ENCODE measurements around the gene LRRC74B.
"Not testable (repeated sequence)": the region's sequence is repeated elsewhere in the genome, so short reads cannot be mapped to it uniquely, and the experiment has no call there.

Gene LRRC74B

GRCh38 chr22:21077884-21078508 lies 32.2 kb downstream of the LRRC74B start:
- no peak for DNase-seq

GRCh38 chr22:21078916-21079315 lies 33.2 kb downstream of the LRRC74B start:
- DNase-seq, result no peak

- no peak for DNase-seq
Observed at GRCh38 chr22:21079493-21079892, 33.7 kb downstream of the LRRC74B start.

DNA sequence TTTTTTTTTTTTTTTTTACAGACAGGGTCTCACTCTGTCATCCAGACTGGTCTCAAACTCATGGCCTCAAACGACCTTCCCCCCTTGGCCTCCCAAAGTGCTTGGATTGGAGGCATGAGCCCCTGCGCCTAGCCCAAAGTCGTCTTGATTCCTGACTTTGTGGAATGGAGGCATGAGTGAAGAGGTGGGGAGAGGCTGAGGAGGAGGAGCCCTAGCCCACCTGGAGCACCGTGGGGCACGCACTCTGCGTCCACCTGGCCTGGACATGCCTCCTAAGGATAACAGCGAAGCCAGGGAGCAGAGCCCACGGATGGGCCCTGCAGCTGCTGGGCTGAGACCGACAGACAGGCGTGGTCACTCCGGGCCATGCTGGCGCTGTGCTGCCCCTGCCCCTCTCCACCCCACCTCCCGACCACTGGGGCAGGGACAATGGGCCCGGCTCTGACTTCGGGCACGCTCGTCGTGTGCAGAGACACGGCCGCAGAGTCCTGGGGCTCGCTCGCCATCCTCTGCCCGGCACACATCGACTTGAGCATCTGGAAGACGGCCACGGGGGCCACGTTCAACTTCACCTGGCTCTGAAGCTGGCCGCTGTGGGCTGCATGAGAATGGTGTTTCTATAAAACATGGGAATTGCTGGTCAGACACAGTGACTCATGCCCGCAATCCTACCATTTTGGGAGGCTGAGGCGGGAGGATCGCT lies 34.8 kb downstream of the LRRC74B start:
- no peak for DNase-seq

DNA sequence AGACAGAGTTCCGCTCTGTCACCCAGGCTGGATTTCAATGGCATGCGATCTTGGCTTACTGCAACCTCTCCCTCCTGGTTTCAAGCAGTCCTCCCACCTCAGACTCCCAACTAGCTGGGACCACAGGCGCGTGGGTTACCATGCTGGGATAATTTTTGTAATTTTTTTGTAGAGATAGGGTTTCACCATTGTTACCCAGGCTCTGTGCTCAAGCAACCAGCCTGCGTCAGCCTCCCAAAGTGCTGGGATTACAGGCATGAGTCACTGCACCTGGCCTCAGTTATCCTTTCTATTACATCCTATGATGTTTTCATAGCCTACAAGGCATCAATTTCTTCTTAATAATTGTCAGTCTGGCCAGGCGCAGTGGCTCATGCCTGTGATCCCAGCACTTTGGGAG lies 36.5 kb downstream of the LRRC74B start:
- no peak for DNase-seq

- no peak for DNase-seq
Observed at GRCh38 chr22:21087119-21087518, 41.4 kb downstream of the LRRC74B start.

GRCh38 chr22:21087926-21088325 lies 42.2 kb downstream of the LRRC74B start:
- DNase-seq, result not testable (repeated sequence)

DNA sequence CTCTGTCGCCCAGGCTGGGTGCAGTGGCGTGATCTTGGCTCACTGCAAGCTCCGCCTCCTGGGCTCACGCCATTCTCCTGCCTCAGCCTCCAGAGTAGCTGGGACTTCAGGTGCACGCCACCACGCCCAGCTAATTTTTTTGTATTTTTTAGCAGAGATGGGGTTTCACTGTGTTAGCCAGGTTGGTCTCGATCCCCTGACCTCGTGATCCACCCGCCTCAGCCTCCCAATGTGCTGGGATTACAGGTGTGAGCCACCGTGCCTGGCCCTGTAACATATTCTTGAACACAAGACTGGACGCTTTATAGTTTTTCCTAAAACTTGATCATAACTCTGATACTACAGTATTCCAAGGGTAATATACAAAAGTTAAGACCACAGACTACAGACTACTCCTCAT lies 45.5 kb downstream of the LRRC74B start:
- not testable (repeated sequence) for DNase-seq

- DNase-seq, result no peak
Observed at GRCh38 chr22:21092797-21093554, 47.2 kb downstream of the LRRC74B start.

- DNase-seq, result not testable (repeated sequence)
Observed at GRCh38 chr22:21093555-21094137, 47.9 kb downstream of the LRRC74B start.

DNA sequence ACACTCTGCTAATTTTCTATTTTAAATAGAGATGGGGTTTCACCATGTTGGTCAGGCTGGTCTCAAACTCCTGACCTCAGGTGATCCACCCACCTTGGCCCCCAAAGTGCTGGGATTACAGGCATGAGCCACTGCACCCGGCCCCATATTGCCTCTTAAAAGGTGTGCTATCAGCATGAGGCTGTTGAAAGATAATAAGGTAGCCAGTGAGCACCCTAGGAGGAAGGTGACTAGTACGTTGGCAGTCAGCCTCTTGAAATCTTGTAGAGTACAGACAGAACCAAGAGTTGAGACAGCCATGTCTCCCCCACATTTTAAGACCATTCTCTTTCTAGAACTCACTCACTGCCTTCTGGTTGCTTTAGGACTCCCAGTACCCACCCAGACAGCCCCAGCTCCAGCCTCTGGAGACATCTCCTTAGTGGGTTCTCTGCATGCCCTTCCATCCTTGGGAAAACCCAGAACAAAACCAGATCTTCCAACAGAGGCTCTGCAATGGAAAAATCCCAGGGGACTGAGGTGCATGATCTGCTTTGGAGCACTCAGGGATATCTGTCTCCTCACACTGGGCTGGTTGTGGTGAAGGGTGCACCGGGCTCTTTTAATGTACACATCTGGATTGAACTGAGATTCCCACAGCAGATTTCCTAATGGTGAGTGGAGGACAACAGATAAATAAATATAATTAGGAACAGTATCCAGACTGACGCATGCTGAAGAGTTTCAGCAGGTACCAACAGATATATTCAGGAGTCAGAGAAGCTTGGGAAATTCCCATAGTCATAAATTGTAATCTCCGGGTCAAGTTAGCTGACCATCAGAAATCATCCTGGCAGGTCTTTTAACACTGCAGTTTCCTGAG lies 49.4 kb downstream of the LRRC74B start:
- DNase-seq, result no peak

- DNase-seq, result no peak
Observed at GRCh38 chr22:21095773-21096107, 50.0 kb downstream of the LRRC74B start.

DNA sequence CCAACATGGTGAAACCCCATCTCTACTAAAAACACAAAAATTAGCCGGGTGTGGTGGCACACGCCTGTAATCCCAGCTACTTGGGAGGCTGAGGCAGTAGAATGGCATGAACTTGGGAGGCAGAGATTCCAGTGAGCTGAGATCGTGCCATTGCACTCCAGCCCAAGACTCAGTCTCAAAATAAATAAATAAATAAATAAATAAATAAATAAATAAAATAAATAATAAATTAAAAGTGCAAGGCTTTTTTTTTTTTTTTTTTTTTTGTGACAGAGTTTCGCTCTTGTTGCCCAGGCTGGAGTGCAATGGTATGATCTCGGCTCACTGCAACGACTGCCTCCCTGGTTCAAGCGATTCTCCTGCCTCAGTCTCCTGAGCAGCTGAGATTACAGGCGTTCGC lies 51.1 kb downstream of the LRRC74B start:
- DNase-seq, result not testable (repeated sequence)

- DNase-seq, result no peak
Observed at GRCh38 chr22:21098099-21098671, 52.4 kb downstream of the LRRC74B start.

- no peak for DNase-seq
Observed at GRCh38 chr22:21099578-21099977, 53.8 kb downstream of the LRRC74B start.

GRCh38 chr22:21100149-21101032 lies 54.6 kb downstream of the LRRC74B start:
- no peak for DNase-seq

DNA sequence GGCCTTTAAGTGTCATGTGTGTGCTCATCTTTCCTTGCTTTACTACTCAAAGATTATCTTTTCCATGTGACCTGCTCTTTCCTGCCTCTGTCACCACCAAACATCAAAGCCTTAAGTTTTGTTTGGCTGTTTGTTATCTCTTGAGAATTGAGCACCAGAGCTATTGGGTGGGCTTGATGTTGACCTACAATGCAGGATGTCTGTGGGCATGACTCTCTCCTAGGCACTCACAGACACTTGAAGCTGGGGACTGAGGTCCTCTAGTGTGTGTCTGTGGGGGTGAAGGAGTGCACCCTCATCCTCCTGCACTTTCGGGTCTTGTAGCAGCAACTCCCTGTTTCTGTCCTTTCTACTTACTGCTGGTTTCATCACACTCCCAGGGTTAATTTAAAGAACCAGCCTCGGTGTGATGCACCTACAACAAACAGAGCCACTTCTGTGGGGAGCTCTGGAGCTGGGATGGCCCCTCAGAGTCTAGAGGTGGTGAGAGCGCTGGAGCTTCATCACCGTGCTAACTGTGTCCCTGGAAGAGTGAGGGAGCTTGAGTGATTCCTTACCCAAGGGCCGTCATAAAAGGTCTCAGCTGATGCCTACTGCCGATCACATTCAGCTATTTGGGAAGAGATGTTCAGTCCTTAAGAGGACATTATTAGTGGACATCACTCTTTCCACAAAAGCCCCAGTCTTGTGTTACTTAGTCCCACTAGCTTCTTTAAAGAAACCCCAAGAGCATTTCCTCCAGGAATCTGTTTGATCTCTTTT lies 56.3 kb downstream of the LRRC74B start:
- no peak for DNase-seq

DNA sequence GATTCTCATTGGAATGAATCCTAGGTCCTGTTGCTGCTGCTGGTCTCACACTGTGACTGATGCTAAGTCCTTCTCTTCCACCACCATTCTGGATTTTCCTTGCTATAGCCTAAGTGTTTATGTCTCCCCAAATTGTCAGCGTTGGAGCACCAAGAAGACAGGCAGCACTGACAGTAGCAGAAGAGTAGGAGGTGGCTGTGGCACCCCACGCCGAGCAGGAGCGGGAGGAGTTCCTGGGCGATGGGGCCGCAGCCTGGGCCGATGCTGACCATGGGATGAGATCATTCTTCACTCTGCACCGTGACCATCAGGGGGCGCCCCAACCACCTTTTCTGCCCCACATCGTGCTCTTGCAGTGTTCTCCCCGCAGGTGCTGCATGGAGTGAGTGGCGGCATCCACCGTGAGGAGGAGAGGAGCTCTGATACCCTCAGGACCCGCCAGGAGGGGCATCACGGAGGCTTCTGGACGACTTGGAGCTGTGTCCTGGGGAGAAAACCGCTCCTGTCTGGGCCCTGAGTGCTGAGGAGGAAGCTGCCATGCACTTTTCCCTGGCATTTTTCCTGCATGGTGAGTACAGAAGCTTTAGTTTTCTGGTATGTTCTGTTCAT lies 57.0 kb downstream of the LRRC74B start:
- no peak for DNase-seq

GRCh38 chr22:21103633-21104032 lies 57.9 kb downstream of the LRRC74B start:
- no peak for DNase-seq

DNA sequence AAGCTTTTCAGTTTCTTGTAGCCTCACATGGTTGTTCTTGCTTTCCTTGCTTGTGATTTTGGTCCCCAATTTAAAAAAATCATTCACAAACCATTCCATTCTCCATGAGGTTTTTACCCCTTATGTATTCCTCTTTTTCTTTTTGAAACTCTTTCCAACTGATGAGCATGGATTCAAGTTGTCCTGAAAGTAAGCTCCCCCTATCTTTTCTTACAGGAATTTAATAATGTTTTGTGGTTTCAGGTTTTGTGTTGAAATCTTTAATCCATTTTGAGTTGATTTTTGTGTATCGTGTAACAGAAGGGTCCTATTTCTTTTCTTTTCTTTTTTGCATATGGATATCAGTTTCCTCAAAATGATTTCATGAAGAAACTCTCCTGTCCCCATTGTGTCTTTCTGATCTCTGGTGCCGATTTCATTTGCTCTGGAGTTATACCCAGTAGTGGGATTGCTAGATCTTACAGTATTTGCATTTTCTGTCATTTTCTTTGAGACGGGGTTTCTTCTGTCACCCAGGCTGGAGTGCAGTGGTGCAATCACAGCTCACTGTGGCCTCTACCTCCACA lies 58.5 kb downstream of the LRRC74B start:
- DNase-seq, result no peak

Data from NCI-H2171 treated with DMSO at 0.1 percent for 48 hours (cell line).